Lung (tissue), 12 donors: ENCODE data around the gene POU6F1. TPM values are rescaled to one million over a fixed set of nuclear protein-coding genes. Genes with fewer than 3 reads are reported as not detected.

Experiments
- ATAC-seq: fragments of 200-7000 bp; cut with Tn5 transposase; one replicate; pipeline ENCODE4 v1.9.1; 2020; ENCODE audit warnings: moderate number of reproducible peaks; ENCODE audit not compliant: insufficient read depth, low FRiP score
- DNase-seq, 3 donors: peaks; one replicate each; pipeline ENCODE4 v3.0.0-alpha.2; 2013 to 2017
- H3K27ac ChIP-seq, 2 donors: one replicate each; pipeline ENCODE4 v1.5.1; 2013; ENCODE audit warnings: mild to moderate bottlenecking in 2 of 2, moderate library complexity in 2 of 2, control low read depth in 1 of 2, inconsistent platforms in 1 of 2, low read depth in 1 of 2, low read length in 1 of 2
- H3K27me3 ChIP-seq, 3 donors: one replicate each; pipeline ENCODE4 v1.5.1; 2013; ENCODE audit warnings: low read length in 2 of 3; ENCODE audit not compliant: control insufficient read depth in 3 of 3, insufficient read depth in 3 of 3
- H3K36me3 ChIP-seq, 4 donors: one replicate each; pipeline ENCODE4 v1.5.1; 2013; ENCODE audit warnings: low read length in 4 of 4, mild to moderate bottlenecking in 1 of 4, moderate library complexity in 1 of 4; ENCODE audit not compliant: control insufficient read depth in 4 of 4, insufficient read depth in 4 of 4
- H3K4me1 ChIP-seq, 5 donors: one replicate each; pipeline ENCODE4 v1.5.1; 2013; ENCODE audit warnings: low read length in 5 of 5, mild to moderate bottlenecking in 2 of 5, moderate library complexity in 1 of 5; ENCODE audit not compliant: control insufficient read depth in 5 of 5, insufficient read depth in 5 of 5
- H3K4me3 ChIP-seq: one replicate; pipeline ENCODE4 v1.5.1; 2013; ENCODE audit warnings: mild to moderate bottlenecking, control low read depth, moderate library complexity
- H3K9ac ChIP-seq, 2 donors: one replicate each; pipeline ENCODE4 v1.5.1; 2013; ENCODE audit warnings: low read length in 2 of 2, control low read depth in 1 of 2; ENCODE audit not compliant: insufficient read depth in 1 of 2
- H3K9me3 ChIP-seq, 4 donors: one replicate each; pipeline ENCODE4 v1.5.1; 2013; ENCODE audit warnings: low read length in 3 of 4, mild to moderate bottlenecking in 1 of 4, moderate library complexity in 1 of 4; ENCODE audit not compliant: control insufficient read depth in 4 of 4, insufficient read depth in 3 of 4
- CTCF ChIP-seq: IDR thresholded peaks from 2 replicates; pipeline ENCODE4 v1.5.1; 2012; ENCODE audit warnings: mild to moderate bottlenecking; ENCODE audit errors: control extremely low read depth, extremely low read depth
- WGBS, 2 donors: extraction: QIAGEN DNeasy Blood & Tissue Kit; methylation state at CpG; one replicate each; pipeline ENCODE4 v1.1.7; 2013; 5-methylcytosine and 5-hydroxymethylcytosine counted together
- polyA plus RNA-seq, 2 donors: library from polyadenylated mRNA; stranded (reverse); fragments of 200-250 nt; gene quantifications; one replicate each; pipeline ENCODE4 v1.2.1, GENCODE V29; 2013
- total RNA-seq, 2 donors: library from RNA; depleted of rRNA in 1 of 2; stranded (reverse); fragments of >200 nt in 1 of 2; gene quantifications; one replicate each; pipeline ENCODE4 v1.2.1, GENCODE V29; 2014 to 2021
- donor health status: control.
- donor health status: control.
- donor health status: Bipolar disorder and iron deficiency.
- donor health status: healthy.
- donor health status: DM: yes; HTN: yes; CAD: no.

Gene POU6F1
- total and polyA plus RNA-seq, 4 donors: 3.0 to 16.1 (median 9.2) TPM

DNA sequence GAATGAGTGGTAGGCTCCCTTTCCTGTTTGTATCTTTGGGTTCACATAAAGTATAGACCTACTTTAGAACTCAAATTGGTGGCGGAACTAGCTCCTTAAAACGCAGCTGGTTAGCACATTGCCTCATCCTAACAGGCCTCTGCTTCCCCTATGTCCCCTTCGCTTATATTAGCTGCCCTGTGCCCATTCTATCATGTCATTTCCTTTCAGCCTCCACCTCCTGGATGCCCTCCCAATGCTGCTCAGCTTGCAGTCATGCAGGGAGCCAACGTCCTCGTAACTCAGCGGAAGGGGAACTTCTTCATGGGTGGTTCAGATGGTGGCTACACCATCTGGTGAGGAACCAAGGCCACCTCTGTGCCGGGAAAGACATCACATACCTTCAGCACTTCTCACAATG is 24.3 kb upstream of the POU6F1 start:
- peaks cover 18 to 29% (median 25%) of the 10 kb centered on the region in 4 donors for H3K36me3 ChIP-seq
- DNase-seq: no peak
- WGBS, 2 donors: 37 to 75% methylated on average over 7 of the region's 7 CpGs

DNA sequence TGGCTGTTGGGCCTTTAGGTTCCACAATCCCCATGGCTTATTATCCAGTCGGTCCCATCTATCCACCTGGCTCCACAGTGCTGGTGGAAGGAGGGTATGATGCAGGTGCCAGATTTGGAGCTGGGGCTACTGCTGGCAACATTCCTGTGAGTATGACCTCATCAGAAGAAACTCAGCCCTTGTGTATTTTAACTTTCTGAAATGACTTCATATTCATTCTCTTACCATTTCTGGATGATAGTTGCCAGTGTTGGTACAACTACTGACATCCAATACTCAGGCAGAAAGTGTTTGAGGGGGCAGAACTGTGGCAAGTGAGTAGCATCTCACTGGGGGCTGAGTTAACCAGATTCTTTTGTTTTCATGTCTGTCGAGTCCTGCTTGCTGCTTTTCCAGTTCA is 23.1 kb upstream of the POU6F1 start:
- Histone ChIP-seq H3K27ac (no peak overlapping the region), H3K4me3 (no peak overlapping the region), H3K4me1 (peaks cover 0 to 14% (median 9%) of the 10 kb centered on the region in 5 donors), H3K27me3 (no peaks in the 10 kb centered on the region), H3K9me3 (no peaks in the 10 kb centered on the region), H3K9ac (no peak overlapping the region), H3K36me3 (peaks cover 18 to 29% (median 25%) of the 10 kb centered on the region in 4 donors)
- no peak for TF ChIP-seq CTCF
- DNase-seq (no peak), ATAC-seq (no peak)
- WGBS, 2 donors: 61 to 85% methylated on average over 2 of the region's 2 CpGs

More for the DNA sequence above, 24.3 kb upstream of the POU6F1 start:
- peaks cover 7 to 19% (median 9%) of the 10 kb centered on the region in 5 donors for H3K4me1 ChIP-seq
- no peaks in the 10 kb centered on the region for H3K27me3 ChIP-seq
- H3K4me3 ChIP-seq: no peak overlapping the region
- no peak overlapping the region for H3K9ac ChIP-seq
- peak overlapping the region in 1 of 2 donors; percentile 4 for H3K27ac ChIP-seq
- no peak for TF ChIP-seq CTCF
- no peaks in the 10 kb centered on the region for H3K9me3 ChIP-seq
- ATAC-seq: no peak

DNA sequence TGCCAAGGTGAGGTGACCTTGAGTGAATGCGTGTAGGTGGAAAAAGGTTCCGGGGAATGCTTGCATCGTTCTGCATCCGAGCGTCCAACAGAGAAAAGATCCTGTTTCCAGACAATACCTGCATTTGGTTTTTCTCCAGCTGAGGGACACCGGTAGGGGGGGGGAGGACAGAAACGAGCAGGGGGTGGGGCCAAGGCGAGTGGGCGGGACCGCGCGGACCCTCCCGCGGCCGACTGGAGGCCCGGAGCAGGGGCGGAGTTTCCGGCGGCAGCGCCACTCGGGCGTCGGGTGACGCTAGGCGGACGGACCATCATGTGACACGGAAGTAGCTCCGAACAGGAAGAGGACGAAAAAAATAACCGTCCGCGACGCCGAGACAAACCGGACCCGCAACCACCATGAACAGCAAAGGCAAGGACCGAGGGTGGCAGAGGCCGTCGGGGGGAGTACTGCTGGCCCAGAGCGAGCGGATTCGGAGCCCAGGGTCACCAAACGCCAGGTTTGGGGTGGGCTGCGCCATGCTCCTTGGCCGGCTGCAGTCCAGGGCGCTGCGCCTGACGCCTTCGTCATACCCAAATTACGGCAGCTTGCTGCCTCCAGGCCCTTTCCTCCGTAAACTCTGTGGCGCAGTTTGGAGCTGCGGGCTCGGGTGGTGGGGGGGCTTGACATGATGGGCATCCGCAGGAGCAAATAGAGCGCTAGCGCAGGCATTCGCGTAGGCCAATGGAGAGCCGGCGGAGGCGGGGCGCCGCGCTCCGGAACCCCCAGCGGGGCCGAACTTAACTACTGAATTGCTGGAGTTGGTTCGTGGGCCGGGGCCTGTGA is 20.9 kb upstream of the POU6F1 start, which contains the start of gene DAZAP2:
Gene DAZAP2, plus strand, starts transcription at position 317 of the 825 bp plus-strand sequence. Its CDS starts 82 bp downstream, at position 399.
- peak within 1 kb of the TSS; percentile 99 for H3K9ac ChIP-seq
- peak; percentile 95 for ATAC-seq
- WGBS, 2 donors: 0 to 1% methylated on average over 70 of the region's 70 CpGs

More for the DNA sequence above, 20.9 kb upstream of the POU6F1 start, which contains the start of gene DAZAP2:
- peaks cover 0 to 14% (median 8%) of the 10 kb centered on the region in 5 donors for H3K4me1 ChIP-seq
- no peak for TF ChIP-seq CTCF
- DNase-seq: peak; percentile 97 to 98 (median 97)
- H3K9me3 ChIP-seq: no peaks in the 10 kb centered on the region
- H3K27ac ChIP-seq: peak within 1 kb of the TSS; percentile 100
- H3K4me3 ChIP-seq: peak within 1 kb of the TSS; percentile 93
- H3K36me3 ChIP-seq: peaks cover 18 to 26% (median 22%) of the 10 kb centered on the region in 4 donors
- no peaks in the 10 kb centered on the region for H3K27me3 ChIP-seq
